Mucosa of descending colon (tissue), 3 donors: Measurements from ENCODE around the gene LILRA6. TPM values are rescaled to one million over a fixed set of nuclear protein-coding genes. Genes with fewer than 3 reads are reported as not detected.
"Not testable (repeated sequence)": the region's sequence is repeated elsewhere in the genome, so short reads cannot be mapped to it uniquely, and the experiment has no call there.

Source experiments
- ATAC-seq: fragments of 200-7000 bp; cut with Tn5 transposase; one replicate; pipeline ENCODE4 v1.9.1; 2020; ENCODE audit warnings: mild to moderate bottlenecking, moderate library complexity
- DNase-seq, 3 donors: peaks; one replicate each; pipeline ENCODE4 v3.0.0-alpha.2; 2020
- H3K36me3 ChIP-seq: fragments of 200-600 bp; one replicate; pipeline ENCODE4 v1.8.0; 2021; ENCODE audit warnings: low read depth, mild to moderate bottlenecking
- H3K4me1 ChIP-seq: fragments of 200-600 bp; one replicate; pipeline ENCODE4 v1.8.0; 2021; ENCODE audit warnings: low read depth, mild to moderate bottlenecking
- H3K4me3 ChIP-seq: fragments of 200-600 bp; one replicate; pipeline ENCODE4 v1.8.0; 2021; ENCODE audit warnings: mild to moderate bottlenecking
- H3K9me3 ChIP-seq: fragments of 200-600 bp; one replicate; pipeline ENCODE4 v1.8.0; 2021; ENCODE audit warnings: mild to moderate bottlenecking
- intact Hi-C, 2 donors: fragments of 100-400 bp; cut with DNase I in 1 of 2; cut with micrococcal nuclease in 1 of 2; formaldehyde crosslinking; loops; one replicate each; pipeline versions ENCODE4 v1.11.0 to v1.11.1; 2022; cut with DNase I, micrococcal nuclease
- total RNA-seq, 3 donors: library from RNA; stranded (reverse); fragmentation: NEBNext Ultra II Directional in 2 of 3; extraction: Animal tissue kit (Norgen Biotek cat#: 25700) in 2 of 3; gene quantifications; one replicate each; pipeline versions ENCODE4 v1.2.1 to v1.2.4, GENCODE V29; 2021 to 2023
- TF ChIP-seq, protein P1 (sequence below): fragments of 200-600 bp; IDR thresholded peaks from one replicate; pipeline ENCODE4 v1.8.0; 2022; ENCODE audit warnings: antibody characterized with exemption, mild to moderate bottlenecking
- donor health status: DM: no; HTN: no; CAD: no; lungs with moderate emphysema.
- donor health status: DM: no; HTN: no; CAD: no.
- donor health status: DM: no; HTN: yes; CAD: no.

LILRA6 gene
- total RNA-seq, 3 donors from 2014 or later = 2.4 to 3.5 TPM; not detected in 1

DNA sequence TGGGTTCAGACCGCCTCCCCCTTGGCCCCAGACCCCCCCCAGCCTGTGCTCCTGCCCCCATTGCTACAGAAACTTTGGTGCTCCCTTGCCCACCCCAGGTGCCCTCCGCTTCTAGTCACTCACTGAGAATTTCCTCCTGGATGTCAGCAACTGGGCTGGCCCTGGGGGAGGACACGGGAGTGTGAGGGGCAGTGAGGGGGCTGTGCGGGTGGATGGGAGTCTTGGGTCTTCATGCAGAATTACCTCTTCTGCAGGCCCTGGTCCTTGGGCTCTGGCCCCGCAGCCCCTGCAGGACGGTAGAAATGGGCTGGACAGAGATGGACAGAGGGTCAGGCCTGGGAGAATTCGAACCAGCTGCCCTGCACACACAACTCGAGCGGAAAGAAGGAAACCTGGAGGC is 9.7 kb upstream of the LILRA6 start:
- H3K36me3 ChIP-seq = no peaks in the 10 kb centered on the region
- no peaks in the 10 kb centered on the region for H3K4me1 ChIP-seq
- ATAC-seq = no peak
- H3K9me3 ChIP-seq = no peaks in the 10 kb centered on the region
- no peak overlapping the region for H3K4me3 ChIP-seq
- no peak for DNase-seq
- intact Hi-C loops = no loop called here
- TF ChIP-seq, protein P1, sequence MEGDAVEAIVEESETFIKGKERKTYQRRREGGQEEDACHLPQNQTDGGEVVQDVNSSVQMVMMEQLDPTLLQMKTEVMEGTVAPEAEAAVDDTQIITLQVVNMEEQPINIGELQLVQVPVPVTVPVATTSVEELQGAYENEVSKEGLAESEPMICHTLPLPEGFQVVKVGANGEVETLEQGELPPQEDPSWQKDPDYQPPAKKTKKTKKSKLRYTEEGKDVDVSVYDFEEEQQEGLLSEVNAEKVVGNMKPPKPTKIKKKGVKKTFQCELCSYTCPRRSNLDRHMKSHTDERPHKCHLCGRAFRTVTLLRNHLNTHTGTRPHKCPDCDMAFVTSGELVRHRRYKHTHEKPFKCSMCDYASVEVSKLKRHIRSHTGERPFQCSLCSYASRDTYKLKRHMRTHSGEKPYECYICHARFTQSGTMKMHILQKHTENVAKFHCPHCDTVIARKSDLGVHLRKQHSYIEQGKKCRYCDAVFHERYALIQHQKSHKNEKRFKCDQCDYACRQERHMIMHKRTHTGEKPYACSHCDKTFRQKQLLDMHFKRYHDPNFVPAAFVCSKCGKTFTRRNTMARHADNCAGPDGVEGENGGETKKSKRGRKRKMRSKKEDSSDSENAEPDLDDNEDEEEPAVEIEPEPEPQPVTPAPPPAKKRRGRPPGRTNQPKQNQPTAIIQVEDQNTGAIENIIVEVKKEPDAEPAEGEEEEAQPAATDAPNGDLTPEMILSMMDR = no peak

DNA sequence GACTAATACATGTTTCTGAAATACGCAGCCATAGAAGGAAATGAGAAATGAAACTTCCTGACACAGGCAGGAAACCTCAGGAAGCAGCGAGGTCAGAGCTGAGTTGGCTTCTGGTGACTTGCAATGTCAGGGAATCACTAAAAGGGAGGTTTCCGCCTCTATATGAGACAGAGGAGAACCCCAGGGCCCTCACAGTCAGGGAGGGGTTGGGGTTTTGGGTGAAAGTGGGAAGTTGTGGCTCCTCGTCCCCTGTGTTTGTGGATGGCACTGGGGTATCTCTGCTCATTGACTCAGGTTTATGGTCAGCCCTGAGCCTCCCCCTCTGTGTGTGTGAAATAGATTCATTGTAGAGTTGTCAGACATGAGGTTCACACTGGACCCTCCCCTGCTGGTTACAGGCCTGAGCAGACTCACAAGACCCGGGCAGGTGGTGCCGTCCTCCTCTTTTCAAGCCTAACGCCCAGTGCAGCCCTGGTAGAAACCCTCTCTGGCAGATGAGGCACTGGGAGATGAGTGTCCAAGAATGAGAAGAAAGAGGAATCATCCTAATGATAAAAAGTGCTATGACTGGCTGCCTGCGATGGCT is 5.5 kb upstream of the LILRA6 start:
- Histone ChIP-seq H3K36me3 (no peaks in the 10 kb centered on the region), H3K9me3 (no peaks in the 10 kb centered on the region), H3K4me1 (no peaks in the 10 kb centered on the region), H3K4me3 (no peak overlapping the region)
- ATAC-seq = peak; percentile 67
- DNase-seq = peak in 1 of 3 donors; percentile 20
- TF ChIP-seq, protein P1 = no peak
- intact Hi-C loops = no loop called here

DNA sequence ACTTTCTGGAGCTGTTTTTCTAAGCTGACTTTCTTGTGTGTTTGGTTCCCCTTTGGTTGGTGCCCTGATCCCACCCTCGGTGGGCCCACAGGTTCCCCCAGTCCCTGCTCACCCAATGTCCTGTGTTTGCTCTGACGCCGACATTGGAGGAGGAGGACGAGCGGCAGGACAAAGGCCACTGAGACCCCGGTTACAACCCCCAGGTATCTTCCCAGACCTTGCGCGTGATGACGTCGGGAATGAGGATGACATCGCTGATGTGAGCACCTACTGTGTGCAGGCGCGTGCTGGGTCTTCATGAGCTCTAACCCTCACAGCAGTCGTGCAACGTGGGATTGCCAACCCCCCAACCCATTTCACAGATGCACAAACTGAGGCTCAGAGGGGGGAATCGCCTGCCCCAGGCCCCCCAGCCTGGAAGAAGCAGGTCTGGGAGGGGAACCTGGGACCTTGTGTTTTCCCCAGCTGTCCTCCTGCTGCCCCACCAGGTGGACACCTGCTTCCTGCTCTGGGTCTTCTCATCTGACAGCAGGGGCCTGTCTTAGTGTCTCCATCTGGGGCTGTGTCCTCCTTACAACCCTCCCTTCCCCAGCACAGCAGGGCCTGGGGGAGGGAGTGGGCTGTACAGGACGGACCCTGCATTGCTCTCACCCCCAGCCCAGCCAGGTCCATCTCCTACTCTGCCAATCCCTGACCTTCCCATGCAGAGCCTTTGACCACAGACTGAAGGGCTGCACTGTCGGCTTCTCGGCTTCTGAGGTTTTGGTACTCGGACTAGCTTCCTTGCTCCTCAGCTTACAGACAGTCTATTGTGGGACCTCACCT is 4.7 kb upstream of the LILRA6 start:
- H3K9me3 ChIP-seq = no peaks in the 10 kb centered on the region
- no peaks in the 10 kb centered on the region for H3K4me1 ChIP-seq
- H3K4me3 ChIP-seq = no peak overlapping the region
- intact Hi-C loops = no loop called here
- H3K36me3 ChIP-seq = no peaks in the 10 kb centered on the region
- DNase-seq = no peak
- ATAC-seq = peak; percentile 17
- TF ChIP-seq, protein P1 = no peak

DNA sequence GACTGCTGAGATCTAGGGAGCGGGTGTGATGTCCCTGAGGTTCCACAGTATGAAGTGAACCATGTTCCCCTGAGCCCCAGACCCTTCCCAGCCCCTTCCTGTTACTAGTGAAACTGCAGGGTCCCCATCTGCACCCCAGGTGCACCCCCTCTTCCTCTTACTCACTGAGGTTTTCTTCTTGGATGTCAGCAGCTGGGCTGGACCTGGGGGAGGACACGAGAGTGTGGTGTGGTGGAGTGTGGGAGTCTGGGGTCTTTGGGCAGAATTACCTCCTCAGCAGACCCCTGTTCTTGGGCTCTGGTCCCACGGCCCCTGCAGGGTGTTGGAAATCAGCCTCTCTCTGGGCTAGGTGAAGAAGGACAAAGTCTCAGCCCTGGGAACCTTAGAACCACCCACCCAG is 3.3 kb upstream of the LILRA6 start:
- Histone ChIP-seq H3K4me3 (no peak overlapping the region), H3K4me1 (no peaks in the 10 kb centered on the region), H3K36me3 (no peaks in the 10 kb centered on the region), H3K9me3 (no peaks in the 10 kb centered on the region)
- intact Hi-C loops = no loop called here
- ATAC-seq = no peak
- TF ChIP-seq, protein P1 = no peak
- DNase-seq = no peak

DNA sequence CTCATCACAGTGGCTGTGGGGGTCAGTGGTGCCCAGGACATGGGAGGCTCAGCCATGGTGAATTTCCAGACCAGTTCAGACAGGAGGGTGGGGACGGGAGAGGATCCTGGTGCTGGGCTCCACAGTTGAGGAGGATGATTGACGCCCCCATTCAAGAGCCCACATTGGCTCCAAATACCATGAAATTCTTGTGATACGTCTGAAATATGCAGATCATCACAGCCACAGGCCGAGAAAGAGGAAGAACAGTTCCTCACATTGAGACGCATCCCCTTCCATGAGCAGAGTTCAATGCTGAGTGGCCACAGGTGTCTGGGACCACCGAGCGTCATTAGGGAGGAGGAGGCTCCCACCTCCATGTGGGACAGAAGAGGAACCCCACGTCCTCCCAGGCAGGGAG is 1.2 kb upstream of the LILRA6 start:
- H3K4me3 ChIP-seq, intact Hi-C loops, H3K36me3 ChIP-seq, H3K4me1 ChIP-seq, H3K9me3 ChIP-seq, DNase-seq, ATAC-seq: not testable (repeated sequence)

DNA sequence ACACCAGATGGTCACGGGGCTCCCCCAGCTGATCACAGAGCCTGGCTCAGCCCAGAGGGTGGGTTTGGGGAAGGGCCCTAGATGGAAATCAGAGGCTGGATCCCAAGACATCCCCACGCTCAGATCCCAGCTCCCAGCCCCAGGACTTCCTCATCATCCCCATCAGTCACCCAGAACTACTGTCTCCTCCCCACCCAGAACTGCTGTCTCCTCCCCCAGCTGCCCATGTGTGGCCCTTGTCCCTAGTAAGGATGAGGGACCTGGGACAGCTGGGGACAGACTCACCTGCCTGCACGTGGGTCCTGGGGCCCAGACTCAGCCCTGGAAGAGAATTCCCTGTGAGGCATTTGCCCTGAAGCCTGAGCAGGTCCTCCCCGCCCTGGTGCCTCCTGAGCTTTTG is 356 bp downstream of the LILRA6 start:
- intact Hi-C loops, H3K4me1 ChIP-seq, DNase-seq, H3K4me3 ChIP-seq, H3K9me3 ChIP-seq, ATAC-seq, H3K36me3 ChIP-seq: not testable (repeated sequence)

DNA sequence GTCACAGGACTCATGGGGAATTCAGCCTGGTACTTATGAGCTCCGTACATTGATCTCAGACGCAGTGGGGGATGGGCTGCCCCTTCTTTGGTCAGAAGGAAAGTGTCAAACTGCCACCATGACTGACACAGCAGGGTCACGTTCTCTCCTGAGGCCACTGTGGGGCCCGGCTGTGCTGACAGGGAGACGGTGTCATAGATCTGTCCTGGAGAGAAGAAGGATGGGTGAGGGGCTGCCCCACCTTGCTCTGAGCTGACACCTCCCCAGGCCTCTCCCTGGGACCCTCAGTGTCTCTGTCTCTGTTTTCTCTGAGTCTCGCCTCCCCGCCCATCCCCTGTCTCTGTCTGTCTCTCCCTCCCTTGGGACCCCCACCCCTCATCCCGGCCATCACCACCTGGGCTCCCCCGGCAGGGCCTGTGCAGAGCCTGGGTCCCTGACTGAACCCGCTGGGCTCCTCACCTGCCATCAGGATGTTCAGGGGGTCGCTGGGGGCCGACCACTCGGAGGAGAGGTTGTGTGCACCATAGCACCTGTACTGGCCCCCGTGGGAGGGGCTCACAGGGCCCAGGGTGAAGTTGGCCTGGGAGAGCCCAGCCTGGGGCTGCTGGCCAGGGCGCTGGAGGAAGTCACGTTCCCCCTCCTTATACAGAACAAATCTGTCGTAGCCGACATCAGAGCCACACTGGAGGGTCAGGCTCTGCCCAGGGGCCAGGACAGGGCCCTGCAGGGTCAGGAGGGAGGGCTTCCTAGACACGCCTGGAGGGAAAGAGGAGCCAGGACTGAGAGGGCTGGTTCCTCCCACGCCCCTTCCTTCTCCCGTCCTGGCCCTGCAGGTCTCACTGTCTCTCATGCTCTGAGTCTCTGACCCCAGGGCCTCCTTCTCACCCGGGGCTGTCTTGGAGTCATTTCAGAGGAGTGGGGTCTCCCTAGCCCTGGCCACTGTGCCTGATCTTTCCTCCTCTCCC is 1.9 kb downstream of the LILRA6 start:
- DNase-seq, H3K4me3 ChIP-seq, H3K4me1 ChIP-seq, intact Hi-C loops, H3K9me3 ChIP-seq, H3K36me3 ChIP-seq, ATAC-seq: not testable (repeated sequence)

DNA sequence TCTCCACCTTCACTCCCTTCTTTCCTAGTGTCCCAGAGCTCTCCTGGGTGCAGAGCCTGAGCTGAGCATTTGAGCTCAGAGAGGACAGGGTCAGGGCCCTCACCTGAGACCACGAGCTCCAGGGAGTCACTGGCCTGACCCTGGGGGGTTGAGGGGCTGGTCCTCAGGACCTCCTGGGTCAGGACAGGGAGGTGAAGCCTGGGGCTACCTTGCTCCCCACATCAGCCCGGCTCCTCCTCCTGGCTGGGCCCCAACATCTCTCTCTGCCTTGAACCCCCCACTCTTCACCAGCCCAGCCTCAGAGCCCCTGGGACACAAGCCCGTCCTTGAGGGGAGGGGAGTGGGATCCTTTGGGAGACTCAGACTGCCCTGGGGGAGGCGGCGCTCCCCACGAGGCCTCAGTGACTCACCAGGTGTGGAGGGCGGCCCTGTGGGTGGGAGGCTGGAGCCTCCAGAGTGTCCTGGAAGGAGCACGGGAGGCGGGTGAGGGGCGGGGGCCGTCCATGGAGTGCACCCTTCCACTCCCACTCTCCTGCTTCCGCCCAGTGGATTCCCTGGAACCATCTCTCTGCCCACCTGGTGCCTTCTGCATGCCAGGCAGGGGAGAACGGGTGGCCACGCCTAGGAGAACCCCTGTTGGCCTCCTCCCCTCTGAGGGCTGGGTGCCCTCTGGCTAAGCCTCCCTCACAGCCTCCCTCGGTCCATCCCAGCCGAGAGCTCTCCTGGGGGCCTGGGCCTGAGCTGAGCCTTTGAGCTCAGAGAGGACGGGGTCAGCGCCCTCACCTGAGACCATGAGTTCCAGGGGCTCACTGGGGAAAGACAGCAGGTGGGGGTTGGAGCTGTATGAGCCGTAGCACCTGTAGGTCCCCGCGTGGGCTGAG is 2.9 kb downstream of the LILRA6 start:
- ATAC-seq, H3K4me3 ChIP-seq, DNase-seq, H3K4me1 ChIP-seq, H3K36me3 ChIP-seq, H3K9me3 ChIP-seq, intact Hi-C loops: not testable (repeated sequence)
